Gastroesophageal sphincter (tissue), 3 donors: ENCODE results near the gene U2AF2.

Experiments
- CTCF ChIP-seq, 4 experiments: fragments of 200-600 bp in 2 of 4; fragments of 450-650 bp in 2 of 4; sonication (generic) in 1 of 4; IDR thresholded peaks; one replicate each; pipeline ENCODE4 v1.5.1; 2017 to 2019; ENCODE audit warnings: antibody characterized with exemption in 4 of 4, mild to moderate bottlenecking in 2 of 4, moderate library complexity in 2 of 4
- POLR2A ChIP-seq, 2 donors: fragments of 450-650 bp; IDR thresholded peaks; one replicate each; pipeline ENCODE4 v1.6.1; 2017; ENCODE audit warnings: antibody characterized with exemption in 2 of 2, mild to moderate bottlenecking in 2 of 2, moderate library complexity in 1 of 2

GRCh38 chr19:55697698-55698097 lies 42.9 kb downstream of the U2AF2 start:
- TF ChIP-seq POLR2A (IDR thresholded peaks at IDR 0.05) (no peak), CTCF (IDR thresholded peaks at IDR 0.05) (no peak)
